Measurements from ENCODE around the gene FAT2.

FAT2 gene

GRCh38 chr5:151553130-151553670 is 37.9 kb downstream of the FAT2 start:
- no peak for DNase-seq

- no peak for DNase-seq
Measured at GRCh38 chr5:151551985-151552384, 39.1 kb downstream of the FAT2 start.

- no peak for DNase-seq
Measured at GRCh38 chr5:151550146-151550545, 41.0 kb downstream of the FAT2 start.

- DNase-seq = no peak
Measured at GRCh38 chr5:151549713-151550112, 41.4 kb downstream of the FAT2 start.

DNA sequence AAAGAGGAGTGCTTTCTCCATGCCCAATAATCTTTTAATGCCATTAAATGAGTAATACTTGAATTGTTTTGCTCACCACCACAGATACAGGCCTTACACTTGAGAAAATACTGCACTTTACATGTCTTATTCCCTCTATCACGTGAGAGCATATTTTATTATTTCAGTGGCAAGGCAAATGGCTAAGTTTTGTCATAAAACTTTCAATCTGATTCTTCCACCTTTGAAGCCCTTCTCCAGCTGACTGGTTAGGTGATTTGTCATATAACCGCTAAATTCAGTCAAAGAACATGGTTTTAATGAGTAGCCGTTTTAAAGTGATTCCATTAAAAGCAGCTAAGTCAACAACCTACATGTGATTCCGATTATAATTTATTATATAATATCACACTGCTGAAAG is 43.8 kb downstream of the FAT2 start:
- no peak for DNase-seq

DNA sequence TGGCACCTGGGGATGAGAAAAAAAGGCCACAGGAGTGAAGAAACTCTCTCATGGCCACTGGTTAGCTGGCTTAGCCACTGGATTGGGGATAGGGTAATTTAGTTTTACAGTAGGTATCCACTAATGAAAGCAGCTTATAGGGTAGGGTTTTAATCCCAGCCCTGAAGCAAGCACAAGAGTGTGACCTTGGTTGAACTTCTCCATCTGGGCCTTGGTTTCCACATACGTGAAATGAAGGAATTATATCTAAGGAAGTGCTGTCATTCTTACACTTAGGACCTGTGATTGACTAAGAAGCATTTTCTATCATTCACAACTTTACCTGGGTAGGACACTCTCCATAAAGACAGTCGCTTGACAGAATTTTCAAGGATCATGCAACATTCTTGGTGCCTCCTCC is 49.6 kb downstream of the FAT2 start:
- DNase-seq = no peak
